Measurements from ENCODE around the gene GSC2.

The GSC2 gene

GRCh38 chr22:19175602-19176174, 25.6 kb upstream of the GSC2 start:
- DNase-seq (ENCODE audit: low spot score) (no peak), ATAC-seq (ENCODE audit: low read depth) (no peak)
- Histone ChIP-seq H3K4me1 (ENCODE audit: insufficient read depth, poor library complexity, severe bottlenecking) (peaks cover 18% of the 10 kb centered on the region), H3K27me3 (ENCODE audit: insufficient read depth, poor library complexity, severe bottlenecking) (no peaks in the 10 kb centered on the region), H3K36me3 (ENCODE audit: low read depth) (peaks cover 21% of the 10 kb centered on the region), H3K27ac (ENCODE audit: poor library complexity, severe bottlenecking) (peak overlapping the region; percentile 75), H3K9me3 (ENCODE audit: severe bottlenecking) (no peaks in the 10 kb centered on the region), H3K4me3 (ENCODE audit: severe bottlenecking) (no peak overlapping the region)
- no peak for TF ChIP-seq CTCF (IDR thresholded peaks at IDR 0.05; ENCODE audit: poor library complexity, severe bottlenecking)

GRCh38 chr22:19175026-19175601, 25.0 kb upstream of the GSC2 start:
- peaks cover 21% of the 10 kb centered on the region for H3K36me3 ChIP-seq (ENCODE audit: low read depth)
- DNase-seq (ENCODE audit: low spot score) (no peak), ATAC-seq (ENCODE audit: low read depth) (no peak)
- H3K27ac ChIP-seq (ENCODE audit: poor library complexity, severe bottlenecking): peak overlapping the region; percentile 75
- no peak for TF ChIP-seq CTCF (IDR thresholded peaks at IDR 0.05; ENCODE audit: poor library complexity, severe bottlenecking)
- no peak overlapping the region for H3K4me3 ChIP-seq (ENCODE audit: severe bottlenecking)
- no peaks in the 10 kb centered on the region for H3K27me3 ChIP-seq (ENCODE audit: insufficient read depth, poor library complexity, severe bottlenecking)
- H3K4me1 ChIP-seq (ENCODE audit: insufficient read depth, poor library complexity, severe bottlenecking): peaks cover 18% of the 10 kb centered on the region
- no peaks in the 10 kb centered on the region for H3K9me3 ChIP-seq (ENCODE audit: severe bottlenecking)

GRCh38 chr22:19174106-19175025, 24.3 kb upstream of the GSC2 start:
- H3K4me1 ChIP-seq (ENCODE audit: insufficient read depth, poor library complexity, severe bottlenecking): peaks cover 18% of the 10 kb centered on the region
- H3K27ac ChIP-seq (ENCODE audit: poor library complexity, severe bottlenecking): peak overlapping the region; percentile 75
- peaks cover 21% of the 10 kb centered on the region for H3K36me3 ChIP-seq (ENCODE audit: low read depth)
- TF ChIP-seq CTCF (IDR thresholded peaks at IDR 0.05; ENCODE audit: poor library complexity, severe bottlenecking): no peak
- peaks cover 7% of the 10 kb centered on the region for H3K27me3 ChIP-seq (ENCODE audit: insufficient read depth, poor library complexity, severe bottlenecking)
- H3K4me3 ChIP-seq (ENCODE audit: severe bottlenecking): no peak overlapping the region
- DNase-seq (ENCODE audit: low spot score) (no peak), ATAC-seq (ENCODE audit: low read depth) (peak; percentile 20)
- H3K9me3 ChIP-seq (ENCODE audit: severe bottlenecking): no peaks in the 10 kb centered on the region

- H3K9me3 ChIP-seq (ENCODE audit: severe bottlenecking): no peaks in the 10 kb centered on the region
- no peak for TF ChIP-seq CTCF (IDR thresholded peaks at IDR 0.05; ENCODE audit: poor library complexity, severe bottlenecking)
- peaks cover 21% of the 10 kb centered on the region for H3K36me3 ChIP-seq (ENCODE audit: low read depth)
- no peak for ATAC-seq (ENCODE audit: low read depth)
- peak overlapping the region; percentile 75 for H3K27ac ChIP-seq (ENCODE audit: poor library complexity, severe bottlenecking)
- peaks cover 18% of the 10 kb centered on the region for H3K4me1 ChIP-seq (ENCODE audit: insufficient read depth, poor library complexity, severe bottlenecking)
- H3K27me3 ChIP-seq (ENCODE audit: insufficient read depth, poor library complexity, severe bottlenecking): peaks cover 18% of the 10 kb centered on the region
- H3K4me3 ChIP-seq (ENCODE audit: severe bottlenecking): peak overlapping the region; percentile 87
- DNase-seq (ENCODE audit: low spot score): no peak
These were observed 23.2 kb upstream of the GSC2 start for GRCh38 chr22:19173047-19174035.

Data from RWPE2 (cell line).